Prostate gland (tissue), 2 donors: ENCODE data around the gene SCEL.

Source experiments
- CTCF ChIP-seq, 4 experiments: fragments of 200-600 bp in 2 of 4; fragments of 450-650 bp in 2 of 4; sonication (generic) in 2 of 4; IDR thresholded peaks; 1 replicate in 3 of 4; 2 replicates in 1 of 4; pipeline ENCODE4 v1.5.1; 2016 to 2019; ENCODE audit warnings: antibody characterized with exemption in 4 of 4, mild to moderate bottlenecking in 2 of 4, moderate library complexity in 2 of 4
- POLR2A ChIP-seq: fragments of 450-650 bp; IDR thresholded peaks from one replicate; pipeline ENCODE4 v1.6.1; 2016; ENCODE audit warnings: antibody characterized with exemption, mild to moderate bottlenecking

GRCh38 chr13:77533875-77534788 is 1.4 kb upstream of the SCEL start:
- TF ChIP-seq POLR2A (no peak), CTCF (IDR thresholded peaks at IDR 0.05) (no peak)
